Activated naive CD8-positive, alpha-beta T cell treated with anti-CD3 and anti-CD28 coated beads, Interleukin-2, amount 50 U/mL, for 16 hours (primary cell): ENCODE measurements around the gene LIMS2.

Experiments
- DNase-seq: peaks from one replicate; pipeline ENCODE4 v3.0.0-alpha.2; 2020; ENCODE audit warnings: low read depth, low spot score

The LIMS2 gene

GRCh38 chr2:127658641-127659407 lies 16.5 kb downstream of the LIMS2 start:
- no peak for DNase-seq

GRCh38 chr2:127658146-127658545 lies 17.2 kb downstream of the LIMS2 start:
- no peak for DNase-seq

DNA sequence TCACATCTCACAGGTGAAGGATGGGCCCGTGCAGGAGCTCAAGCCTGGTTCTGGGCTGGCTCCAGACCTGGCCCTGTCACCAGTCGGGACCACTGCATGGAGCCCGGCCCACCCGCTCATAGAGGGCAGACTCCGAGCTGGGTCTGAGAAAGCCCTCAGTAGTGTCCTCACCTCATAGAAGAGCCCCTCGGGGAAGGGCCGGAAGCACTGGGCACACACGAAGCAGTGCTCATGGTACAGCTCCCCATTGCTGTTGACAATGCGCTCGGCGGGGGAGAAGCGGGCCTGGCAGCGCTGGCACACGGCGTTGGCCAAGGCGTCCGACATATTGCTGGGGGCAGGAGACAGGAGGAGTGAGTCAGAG lies 18.1 kb downstream of the LIMS2 start:
- no peak for DNase-seq

GRCh38 chr2:127656569-127657231 lies 18.6 kb downstream of the LIMS2 start:
- DNase-seq, result no peak

- no peak for DNase-seq
Observed at GRCh38 chr2:127655209-127656073, 19.9 kb downstream of the LIMS2 start.

- no peak for DNase-seq
Observed at GRCh38 chr2:127654838-127655175, 20.5 kb downstream of the LIMS2 start.

GRCh38 chr2:127654084-127654837 lies 21.1 kb downstream of the LIMS2 start:
- DNase-seq, result no peak

- DNase-seq, result no peak
Observed at GRCh38 chr2:127653421-127654083, 21.8 kb downstream of the LIMS2 start.

DNA sequence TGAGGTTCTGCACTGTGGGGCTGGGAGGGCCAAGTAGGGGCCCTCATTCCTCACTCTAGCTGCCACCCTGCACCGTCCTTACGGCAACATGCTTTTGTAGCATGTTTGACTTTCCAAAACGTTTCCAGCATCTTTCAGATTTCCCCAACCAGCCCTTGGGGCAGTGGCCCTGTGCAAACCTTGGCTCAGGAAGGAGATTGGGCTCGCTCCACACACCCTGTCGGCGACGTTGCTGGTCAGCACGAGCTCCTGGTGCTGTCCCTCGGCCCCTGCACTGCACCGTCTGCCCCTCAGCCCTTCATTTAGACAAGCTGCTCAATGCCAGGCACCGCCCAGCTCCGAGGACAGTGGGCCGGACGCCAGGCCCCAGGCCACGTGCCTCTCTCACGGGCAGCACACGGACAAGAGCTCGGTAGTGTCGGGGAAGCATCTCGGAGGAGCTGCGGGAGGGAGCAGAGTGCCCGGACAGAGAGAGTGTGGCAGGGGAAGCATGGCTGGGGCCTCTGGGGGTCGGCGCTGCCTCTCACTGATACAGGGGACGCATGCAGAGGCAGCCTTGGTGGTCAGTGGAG lies 22.5 kb downstream of the LIMS2 start:
- DNase-seq, result no peak

DNA sequence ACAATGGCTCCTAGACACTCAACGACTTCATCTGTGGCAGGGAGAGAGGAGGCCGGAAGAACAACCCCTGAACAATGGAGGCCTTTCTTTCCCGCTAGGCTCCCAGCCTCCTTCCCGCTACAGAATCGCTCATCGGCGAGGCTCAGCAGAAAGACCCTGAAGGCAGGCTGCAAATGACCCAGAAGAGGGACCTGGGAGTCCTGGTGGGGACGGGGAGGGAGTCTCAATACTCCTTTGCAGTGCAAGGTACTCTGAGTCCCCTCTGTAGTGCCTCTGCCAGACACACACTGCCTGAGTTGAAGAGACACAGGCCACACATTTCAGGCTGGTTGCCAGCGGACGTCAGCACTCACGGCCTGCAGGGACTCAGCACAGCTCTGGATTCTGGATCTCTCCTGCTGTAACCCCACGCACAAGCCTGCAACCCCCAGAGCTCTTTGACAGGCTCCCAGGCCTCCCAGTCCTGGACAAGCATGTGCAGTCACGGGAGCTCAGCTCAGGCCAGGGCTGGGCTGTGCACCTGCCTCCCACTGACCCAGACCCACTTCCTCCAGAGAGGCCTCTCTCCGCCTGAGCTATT lies 23.3 kb downstream of the LIMS2 start:
- DNase-seq, result no peak

GRCh38 chr2:127651381-127651809 lies 23.9 kb downstream of the LIMS2 start:
- no peak for DNase-seq

DNA sequence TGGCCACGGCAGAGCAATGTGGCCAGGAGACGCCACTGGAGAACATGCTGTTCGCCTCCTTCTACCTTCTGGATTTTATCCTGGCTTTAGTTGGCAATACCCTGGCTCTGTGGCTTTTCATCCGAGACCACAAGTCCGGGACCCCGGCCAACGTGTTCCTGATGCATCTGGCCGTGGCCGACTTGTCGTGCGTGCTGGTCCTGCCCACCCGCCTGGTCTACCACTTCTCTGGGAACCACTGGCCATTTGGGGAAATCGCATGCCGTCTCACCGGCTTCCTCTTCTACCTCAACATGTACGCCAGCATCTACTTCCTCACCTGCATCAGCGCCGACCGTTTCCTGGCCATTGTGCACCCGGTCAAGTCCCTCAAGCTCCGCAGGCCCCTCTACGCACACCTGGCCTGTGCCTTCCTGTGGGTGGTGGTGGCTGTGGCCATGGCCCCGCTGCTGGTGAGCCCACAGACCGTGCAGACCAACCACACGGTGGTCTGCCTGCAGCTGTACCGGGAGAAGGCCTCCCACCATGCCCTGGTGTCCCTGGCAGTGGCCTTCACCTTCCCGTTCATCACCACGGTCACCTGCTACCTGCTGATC lies 24.4 kb downstream of the LIMS2 start:
- DNase-seq, result no peak

DNA sequence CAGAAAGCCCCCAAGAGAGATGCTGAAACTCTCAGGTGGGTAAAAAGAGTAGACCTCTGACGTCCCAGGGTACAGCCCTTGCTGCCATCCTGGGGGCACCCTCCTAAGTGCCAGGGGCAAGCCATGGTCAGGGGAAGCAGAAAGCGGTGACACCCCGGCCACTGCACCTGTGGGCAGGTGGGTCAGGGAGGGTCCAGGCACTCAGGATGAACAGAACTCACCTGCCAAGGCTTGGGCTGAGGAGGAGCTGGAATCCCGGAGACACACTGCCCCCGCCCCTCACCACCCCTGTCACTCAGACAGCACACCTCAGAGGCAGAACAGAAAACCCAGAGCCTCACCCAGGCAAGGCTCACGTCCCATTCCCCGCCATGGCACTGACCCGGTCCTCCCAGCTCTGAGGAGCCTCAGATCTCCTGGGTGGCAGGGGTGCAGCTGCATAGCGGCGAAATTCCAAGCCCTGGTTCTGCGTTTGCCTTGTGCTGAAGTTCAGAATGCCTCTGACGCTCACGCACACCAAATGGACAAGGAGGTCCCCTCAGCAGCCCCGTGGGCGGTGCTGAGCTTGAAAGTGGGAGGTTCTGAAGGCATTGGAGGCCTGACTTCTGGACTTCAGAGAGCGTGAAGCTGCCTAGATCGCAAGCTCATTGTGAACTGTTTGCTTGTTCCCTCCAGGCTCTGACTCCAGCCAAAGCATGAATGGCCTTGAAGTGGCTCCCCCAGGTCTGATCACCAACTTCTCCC lies 25.1 kb downstream of the LIMS2 start:
- DNase-seq, result no peak

DNA sequence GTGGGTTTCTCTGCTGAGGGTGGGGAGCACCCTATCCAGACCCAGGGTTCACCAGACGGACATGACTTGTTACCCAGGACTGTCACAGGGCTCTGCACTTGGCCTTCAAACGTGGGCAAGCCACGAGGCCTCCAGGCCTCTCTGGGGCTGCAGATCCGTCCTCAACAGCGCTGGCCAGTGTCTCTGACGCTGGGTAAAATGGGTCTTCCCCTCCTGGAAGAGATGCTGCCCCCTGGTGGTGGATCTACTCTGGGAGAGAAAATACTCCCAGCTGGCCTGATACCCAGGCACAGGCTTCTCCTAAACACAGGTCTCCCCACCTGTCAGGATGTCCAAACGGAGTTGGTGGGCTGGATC lies 25.7 kb downstream of the LIMS2 start:
- DNase-seq, result peak; percentile 84

DNA sequence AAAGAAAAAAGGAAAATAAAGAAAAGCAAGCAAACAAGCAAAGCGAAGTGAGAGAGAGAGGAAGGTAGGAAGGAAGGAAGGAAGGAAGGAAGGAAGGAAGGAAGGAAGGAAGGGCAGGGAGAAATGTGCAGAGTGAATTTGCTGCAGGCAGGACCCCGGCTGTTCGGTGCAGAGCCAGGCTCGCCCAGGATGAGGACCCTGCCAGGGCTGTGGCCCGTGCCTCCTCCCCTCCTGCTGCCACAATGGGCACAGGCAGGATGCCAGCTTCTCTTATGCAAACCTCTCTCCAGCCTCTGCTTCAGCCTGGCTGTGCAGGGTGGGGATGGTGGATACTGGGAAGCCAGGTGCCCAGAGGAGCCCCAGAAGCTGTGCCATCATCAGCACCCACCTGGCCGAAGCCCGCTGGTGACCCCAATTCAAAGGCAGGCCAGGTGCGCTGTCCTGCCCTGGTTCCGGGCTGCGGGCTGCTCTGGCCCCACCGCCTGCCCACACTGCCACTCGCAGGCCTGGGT lies 26.2 kb downstream of the LIMS2 start:
- no peak for DNase-seq

DNA sequence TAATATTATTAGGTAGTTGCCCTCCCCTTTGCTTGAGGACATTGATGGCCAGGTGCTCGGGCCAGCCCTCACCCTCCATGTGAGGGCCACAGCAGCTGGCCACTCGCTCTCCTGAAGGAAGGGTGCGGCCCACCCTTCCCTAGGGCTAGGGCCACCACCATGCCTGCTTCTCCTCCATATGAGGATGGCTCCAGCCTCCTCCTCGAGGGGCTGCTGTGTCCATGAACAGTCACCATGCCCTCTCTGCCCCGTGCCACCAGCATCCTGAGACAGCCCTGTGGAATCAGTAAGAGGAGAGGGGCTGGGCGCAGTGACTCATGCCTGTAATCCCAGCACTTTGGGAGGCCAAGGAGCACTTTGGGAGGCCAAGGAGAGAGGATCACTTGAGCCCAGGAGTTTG lies 27.0 kb downstream of the LIMS2 start:
- DNase-seq, result no peak

DNA sequence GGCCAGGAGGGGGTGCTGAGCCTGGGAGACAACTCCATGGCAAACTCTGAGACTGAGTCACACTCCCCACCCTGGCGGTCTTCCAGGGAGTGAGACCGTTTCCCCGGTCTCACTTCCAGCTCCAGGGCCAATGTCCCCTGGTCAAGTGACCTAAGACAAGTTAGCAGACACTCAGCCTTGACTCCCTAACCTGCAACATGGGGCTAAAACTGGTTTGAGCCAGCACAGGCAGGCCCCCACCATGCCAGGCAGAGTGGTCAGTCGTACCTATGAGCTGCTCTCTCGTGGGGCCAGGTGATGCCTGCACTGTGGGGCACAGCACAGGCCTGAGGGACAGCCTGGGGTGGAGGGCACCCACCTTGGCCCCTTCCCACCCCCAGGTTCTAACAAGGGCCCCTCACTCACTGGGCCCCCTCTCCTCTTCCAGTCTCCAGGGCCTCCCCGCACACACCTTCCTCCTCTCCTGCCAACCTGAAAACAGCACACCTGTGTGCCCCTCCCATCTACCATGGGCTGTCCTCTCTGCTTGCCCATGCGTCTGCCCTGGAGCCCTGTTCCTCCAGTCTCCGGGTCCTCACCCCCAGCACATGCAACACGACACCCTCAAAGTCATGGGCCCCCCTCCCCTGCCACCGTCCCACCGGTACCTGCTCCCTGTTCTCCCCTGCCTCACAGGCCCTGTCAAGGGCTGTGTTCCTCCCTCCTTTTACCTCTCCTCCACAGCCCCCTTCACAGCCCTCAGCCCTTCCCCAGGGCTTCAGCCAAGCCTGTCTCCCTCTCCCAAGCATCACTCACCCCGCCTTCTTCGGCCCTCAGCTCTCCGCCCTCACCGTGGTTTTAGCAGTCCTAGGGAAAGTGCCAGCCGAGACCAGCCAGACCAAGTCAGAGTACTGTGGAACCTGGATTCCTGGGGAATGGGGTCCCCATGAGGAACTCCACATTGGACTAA lies 27.8 kb downstream of the LIMS2 start:
- DNase-seq, result no peak
